LNCAP (cell line): Measurements from ENCODE around the gene IKZF1.

Source experiments
- CTCF ChIP-seq: fragments of 450-650 bp; IDR thresholded peaks from 2 replicates; pipeline ENCODE4 v1.5.1; 2017; ENCODE audit warnings: mild to moderate bottlenecking

Gene IKZF1

GRCh38 chr7:50312250-50313162, 8.0 kb downstream of the IKZF1 start:
- no peak for TF ChIP-seq CTCF

GRCh38 chr7:50314836-50315592, 10.5 kb downstream of the IKZF1 start:
- TF ChIP-seq CTCF: no peak

- no peak for TF ChIP-seq CTCF
These were observed 11.5 kb downstream of the IKZF1 start for GRCh38 chr7:50315739-50316671.

- TF ChIP-seq CTCF: no peak
These were observed 12.7 kb downstream of the IKZF1 start for GRCh38 chr7:50317221-50317678.

- no peak for TF ChIP-seq CTCF
These were observed 13.5 kb downstream of the IKZF1 start for GRCh38 chr7:50317697-50318669.

- TF ChIP-seq CTCF: no peak
These were observed 17.1 kb downstream of the IKZF1 start for GRCh38 chr7:50321487-50322067.
